HEK293 (cell line): ENCODE results near the gene ASTN2.

Source experiments
- CTCF ChIA-PET: fragments of 350-600 bp; formaldehyde crosslinking; extraction: SDS; loops from one replicate; lab custom pipeline; 2021; ENCODE audit warnings: antibody characterized with exemption; lab: Yijun Ruan, JAX
- POLR2A ChIA-PET: fragments of 300-600 bp; formaldehyde crosslinking; extraction: SDS; loops from one replicate; lab custom pipeline; 2020; ENCODE audit warnings: antibody characterized with exemption, inconsistent platforms; lab: Yijun Ruan, JAX
- H3K27ac ChIP-seq: fragments of 200-500 bp; sonication (Bioruptor generic); 2 replicates; pipeline ENCODE4 v1.5.1; 2014; ENCODE audit warnings: low read depth, low read length, control low read depth, inconsistent platforms; ENCODE audit errors: extremely low read depth
- H3K36me3 ChIP-seq, 2 experiments: fragments of 200-500 bp in 1 of 2; sonication (Bioruptor generic) in 1 of 2; 1 replicate in 1 of 2; 2 replicates in 1 of 2; pipeline ENCODE4 v1.5.1; 2014 to 2017; ENCODE audit warnings: inconsistent platforms in 2 of 2, low read length in 2 of 2; ENCODE audit not compliant: control insufficient read depth in 2 of 2, insufficient read depth in 1 of 2
- H3K4me1 ChIP-seq: fragments of 200-500 bp; sonication (Bioruptor generic); 2 replicates; pipeline ENCODE4 v1.5.1; 2014; ENCODE audit warnings: mild to moderate bottlenecking, low read length, inconsistent platforms; ENCODE audit not compliant: control insufficient read depth, insufficient read depth
- H3K4me3 ChIP-seq: 2 replicates; pipeline ENCODE4 v1.5.1; 2011; ENCODE audit warnings: low read depth, mild to moderate bottlenecking, control low read depth, low read length, moderate library complexity
- H3K9me3 ChIP-seq: fragments of 200-500 bp; sonication (Bioruptor generic); 2 replicates; pipeline ENCODE4 v1.5.1; 2014; ENCODE audit warnings: low read depth, low read length, inconsistent platforms; ENCODE audit not compliant: control insufficient read depth, insufficient read depth
- BCL11A ChIP-seq: fragments of 450-650 bp; formaldehyde crosslinking; IDR thresholded peaks from 2 replicates; pipeline ENCODE4 v1.5.1; 2016; ENCODE audit warnings: low read depth, missing biosample characterization, missing genetic modification characterization
- EGR2 ChIP-seq: fragments of 450-650 bp; formaldehyde crosslinking; IDR thresholded peaks from 2 replicates; pipeline ENCODE4 v1.5.1; 2016; ENCODE audit warnings: low read depth, missing biosample characterization, missing genetic modification characterization
- SCRT1 ChIP-seq: fragments of 450-650 bp; formaldehyde crosslinking; IDR thresholded peaks from 2 replicates; pipeline ENCODE4 v1.5.1; 2016; ENCODE audit warnings: missing biosample characterization, missing genetic modification characterization, borderline replicate concordance
- SCRT2 ChIP-seq: fragments of 450-650 bp; formaldehyde crosslinking; IDR thresholded peaks from 2 replicates; pipeline ENCODE4 v1.5.1; 2016; ENCODE audit warnings: missing biosample characterization, missing genetic modification characterization
- ZBTB1 ChIP-seq: fragments of 450-650 bp; formaldehyde crosslinking; IDR thresholded peaks from 2 replicates; pipeline ENCODE4 v1.5.1; 2016; ENCODE audit warnings: missing biosample characterization, missing genetic modification characterization
- ZBTB17 ChIP-seq: fragments of 450-650 bp; formaldehyde crosslinking; IDR thresholded peaks from 2 replicates; pipeline ENCODE4 v1.5.1; 2016; ENCODE audit warnings: missing biosample characterization, missing genetic modification characterization
- ZBTB21 ChIP-seq: fragments of 450-650 bp; formaldehyde crosslinking; IDR thresholded peaks from 2 replicates; pipeline ENCODE4 v1.5.1; 2017; ENCODE audit warnings: missing biosample characterization, missing genetic modification characterization
- ZBTB44 ChIP-seq: fragments of 450-650 bp; IDR thresholded peaks from 2 replicates; pipeline ENCODE4 v1.5.1; 2018; ENCODE audit warnings: missing biosample characterization, mild to moderate bottlenecking, missing genetic modification characterization
- ZFP3 ChIP-seq: fragments of 450-650 bp; formaldehyde crosslinking; IDR thresholded peaks from 2 replicates; pipeline ENCODE4 v1.5.1; 2016; ENCODE audit warnings: low read depth, missing biosample characterization, missing genetic modification characterization
- ZNF239 ChIP-seq: fragments of 450-650 bp; formaldehyde crosslinking; IDR thresholded peaks from 2 replicates; pipeline ENCODE4 v1.5.1; 2016; ENCODE audit warnings: missing biosample characterization, missing genetic modification characterization
- ZNF292 ChIP-seq: fragments of 450-650 bp; formaldehyde crosslinking; IDR thresholded peaks from 2 replicates; pipeline ENCODE4 v1.5.1; 2016; ENCODE audit warnings: low read depth, missing biosample characterization, missing genetic modification characterization, borderline replicate concordance
- ZNF311 ChIP-seq: fragments of 450-650 bp; formaldehyde crosslinking; IDR thresholded peaks from 2 replicates; pipeline ENCODE4 v1.5.1; 2017; ENCODE audit warnings: missing biosample characterization, missing genetic modification characterization, borderline replicate concordance
- ZNF37A ChIP-seq: fragments of 450-650 bp; IDR thresholded peaks from 2 replicates; pipeline ENCODE4 v1.5.1; 2018; ENCODE audit warnings: missing biosample characterization, missing genetic modification characterization
- ZNF404 ChIP-seq: fragments of 450-650 bp; formaldehyde crosslinking; IDR thresholded peaks from 2 replicates; pipeline ENCODE4 v1.5.1; 2017; ENCODE audit warnings: missing biosample characterization, missing genetic modification characterization
- ZNF426 ChIP-seq: fragments of 450-650 bp; formaldehyde crosslinking; IDR thresholded peaks from 2 replicates; pipeline ENCODE4 v1.5.1; 2017; ENCODE audit warnings: missing biosample characterization, missing genetic modification characterization, mild to moderate bottlenecking, inconsistent platforms, moderate library complexity
- ZNF626 ChIP-seq: fragments of 450-650 bp; sonication (Bioruptor Pico); formaldehyde crosslinking; IDR thresholded peaks from 2 replicates; pipeline ENCODE4 v1.5.1; 2018; ENCODE audit warnings: missing biosample characterization, missing genetic modification characterization, inconsistent platforms
- ZNF645 ChIP-seq: fragments of 450-650 bp; formaldehyde crosslinking; IDR thresholded peaks from 2 replicates; pipeline ENCODE4; 2016; ENCODE audit warnings: missing biosample characterization, missing genetic modification characterization
- ZNF654 ChIP-seq: fragments of 450-650 bp; formaldehyde crosslinking; IDR thresholded peaks from 2 replicates; pipeline ENCODE4 v1.5.1; 2016; ENCODE audit warnings: low read depth, missing biosample characterization, missing genetic modification characterization
- ZNF747 ChIP-seq: fragments of 450-650 bp; formaldehyde crosslinking; IDR thresholded peaks from 2 replicates; pipeline ENCODE4 v1.5.1; 2016; ENCODE audit warnings: missing biosample characterization, missing genetic modification characterization
- ZSCAN23 ChIP-seq: fragments of 450-650 bp; formaldehyde crosslinking; IDR thresholded peaks from 2 replicates; pipeline ENCODE4 v1.5.1; 2016; ENCODE audit warnings: missing biosample characterization, missing genetic modification characterization
- TF ChIP-seq, protein P1 (sequence below): fragments of 450-650 bp; formaldehyde crosslinking; IDR thresholded peaks from 2 replicates; pipeline ENCODE4 v1.5.1; 2016; ENCODE audit warnings: missing biosample characterization, missing genetic modification characterization, low read depth
- TF ChIP-seq, protein P2 (sequence below): fragments of 450-650 bp; formaldehyde crosslinking; IDR thresholded peaks from 2 replicates; pipeline ENCODE4 v1.5.1; 2016; ENCODE audit warnings: missing biosample characterization, missing genetic modification characterization
- TF ChIP-seq, protein P3 (sequence below): fragments of 450-650 bp; formaldehyde crosslinking; IDR thresholded peaks from 2 replicates; pipeline ENCODE4 v1.5.1; 2017; ENCODE audit warnings: missing biosample characterization, missing genetic modification characterization
- TF ChIP-seq, protein P4 (sequence below): fragments of 450-650 bp; formaldehyde crosslinking; IDR thresholded peaks from 2 replicates; pipeline ENCODE4 v1.5.0; 2017; ENCODE audit warnings: missing biosample characterization, missing genetic modification characterization, borderline replicate concordance

ASTN2 gene

GRCh38 chr9:116939614-116940013 is 475.2 kb downstream of the ASTN2 start:
- POLR2A ChIA-PET, result no interaction called here
- TF ChIP-seq, protein P1, sequence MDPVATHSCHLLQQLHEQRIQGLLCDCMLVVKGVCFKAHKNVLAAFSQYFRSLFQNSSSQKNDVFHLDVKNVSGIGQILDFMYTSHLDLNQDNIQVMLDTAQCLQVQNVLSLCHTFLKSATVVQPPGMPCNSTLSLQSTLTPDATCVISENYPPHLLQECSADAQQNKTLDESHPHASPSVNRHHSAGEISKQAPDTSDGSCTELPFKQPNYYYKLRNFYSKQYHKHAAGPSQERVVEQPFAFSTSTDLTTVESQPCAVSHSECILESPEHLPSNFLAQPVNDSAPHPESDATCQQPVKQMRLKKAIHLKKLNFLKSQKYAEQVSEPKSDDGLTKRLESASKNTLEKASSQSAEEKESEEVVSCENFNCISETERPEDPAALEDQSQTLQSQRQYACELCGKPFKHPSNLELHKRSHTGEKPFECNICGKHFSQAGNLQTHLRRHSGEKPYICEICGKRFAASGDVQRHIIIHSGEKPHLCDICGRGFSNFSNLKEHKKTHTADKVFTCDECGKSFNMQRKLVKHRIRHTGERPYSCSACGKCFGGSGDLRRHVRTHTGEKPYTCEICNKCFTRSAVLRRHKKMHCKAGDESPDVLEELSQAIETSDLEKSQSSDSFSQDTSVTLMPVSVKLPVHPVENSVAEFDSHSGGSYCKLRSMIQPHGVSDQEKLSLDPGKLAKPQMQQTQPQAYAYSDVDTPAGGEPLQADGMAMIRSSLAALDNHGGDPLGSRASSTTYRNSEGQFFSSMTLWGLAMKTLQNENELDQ, result no peak
- no peak for TF ChIP-seq ZNF645 (tag by site-specific recombination)
- no peak for TF ChIP-seq SCRT1 (tag by site-specific recombination)
- no peak for TF ChIP-seq ZNF654 (tag by site-specific recombination)
- TF ChIP-seq ZNF404 (tag by site-specific recombination), result no peak
- TF ChIP-seq ZNF311, result no peak
- TF ChIP-seq ZNF747, result no peak
- H3K4me3 ChIP-seq, result no peak overlapping the region
- H3K4me1 ChIP-seq, result no peaks in the 10 kb centered on the region
- CTCF ChIA-PET, result interaction anchor here (0.8 to 1.0 kb wide), 2 partner anchors 79 to 202 kb away, joined by 3 to 8 read pairs; no protein-coding TSS in a partner anchor
- no peaks in the 10 kb centered on the region for H3K9me3 ChIP-seq
- no peak overlapping the region for H3K27ac ChIP-seq
- H3K36me3 ChIP-seq, result no peaks in the 10 kb centered on the region

GRCh38 chr9:116939161-116939560 is 475.7 kb downstream of the ASTN2 start:
- POLR2A ChIA-PET, result no interaction called here
- H3K4me1 ChIP-seq, result no peaks in the 10 kb centered on the region
- H3K9me3 ChIP-seq, result no peaks in the 10 kb centered on the region
- no peaks in the 10 kb centered on the region for H3K36me3 ChIP-seq
- H3K4me3 ChIP-seq, result no peak overlapping the region
- H3K27ac ChIP-seq, result no peak overlapping the region
- CTCF ChIA-PET, result interaction anchor here (0.8 to 1.0 kb wide), 2 partner anchors 79 to 202 kb away, joined by 3 to 8 read pairs; no protein-coding TSS in a partner anchor
- TF ChIP-seq ZNF426 (tag by site-specific recombination), result no peak
- no peak for TF ChIP-seq ZNF292 (tag by site-specific recombination)
- TF ChIP-seq, protein P2, sequence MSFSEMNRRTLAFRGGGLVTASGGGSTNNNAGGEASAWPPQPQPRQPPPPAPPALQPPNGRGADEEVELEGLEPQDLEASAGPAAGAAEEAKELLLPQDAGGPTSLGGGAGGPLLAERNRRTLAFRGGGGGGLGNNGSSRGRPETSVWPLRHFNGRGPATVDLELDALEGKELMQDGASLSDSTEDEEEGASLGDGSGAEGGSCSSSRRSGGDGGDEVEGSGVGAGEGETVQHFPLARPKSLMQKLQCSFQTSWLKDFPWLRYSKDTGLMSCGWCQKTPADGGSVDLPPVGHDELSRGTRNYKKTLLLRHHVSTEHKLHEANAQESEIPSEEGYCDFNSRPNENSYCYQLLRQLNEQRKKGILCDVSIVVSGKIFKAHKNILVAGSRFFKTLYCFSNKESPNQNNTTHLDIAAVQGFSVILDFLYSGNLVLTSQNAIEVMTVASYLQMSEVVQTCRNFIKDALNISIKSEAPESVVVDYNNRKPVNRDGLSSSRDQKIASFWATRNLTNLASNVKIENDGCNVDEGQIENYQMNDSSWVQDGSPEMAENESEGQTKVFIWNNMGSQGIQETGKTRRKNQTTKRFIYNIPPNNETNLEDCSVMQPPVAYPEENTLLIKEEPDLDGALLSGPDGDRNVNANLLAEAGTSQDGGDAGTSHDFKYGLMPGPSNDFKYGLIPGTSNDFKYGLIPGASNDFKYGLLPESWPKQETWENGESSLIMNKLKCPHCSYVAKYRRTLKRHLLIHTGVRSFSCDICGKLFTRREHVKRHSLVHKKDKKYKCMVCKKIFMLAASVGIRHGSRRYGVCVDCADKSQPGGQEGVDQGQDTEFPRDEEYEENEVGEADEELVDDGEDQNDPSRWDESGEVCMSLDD (tag by site-specific recombination), result no peak
- no peak for TF ChIP-seq ZNF239 (tag by site-specific recombination)
- TF ChIP-seq ZBTB44 (tag by site-specific recombination), result no peak
- TF ChIP-seq BCL11A, result no peak
- TF ChIP-seq ZBTB21 (tag by site-specific recombination), result no peak
- TF ChIP-seq ZNF626 (tag by site-specific recombination), result no peak
- no peak for TF ChIP-seq ZBTB1 (tag by site-specific recombination)
- TF ChIP-seq SCRT2, result no peak
- TF ChIP-seq ZFP3 (tag by site-specific recombination), result no peak
- no peak for TF ChIP-seq ZSCAN23
- TF ChIP-seq EGR2 (tag by site-specific recombination), result no peak
- TF ChIP-seq, protein P3, sequence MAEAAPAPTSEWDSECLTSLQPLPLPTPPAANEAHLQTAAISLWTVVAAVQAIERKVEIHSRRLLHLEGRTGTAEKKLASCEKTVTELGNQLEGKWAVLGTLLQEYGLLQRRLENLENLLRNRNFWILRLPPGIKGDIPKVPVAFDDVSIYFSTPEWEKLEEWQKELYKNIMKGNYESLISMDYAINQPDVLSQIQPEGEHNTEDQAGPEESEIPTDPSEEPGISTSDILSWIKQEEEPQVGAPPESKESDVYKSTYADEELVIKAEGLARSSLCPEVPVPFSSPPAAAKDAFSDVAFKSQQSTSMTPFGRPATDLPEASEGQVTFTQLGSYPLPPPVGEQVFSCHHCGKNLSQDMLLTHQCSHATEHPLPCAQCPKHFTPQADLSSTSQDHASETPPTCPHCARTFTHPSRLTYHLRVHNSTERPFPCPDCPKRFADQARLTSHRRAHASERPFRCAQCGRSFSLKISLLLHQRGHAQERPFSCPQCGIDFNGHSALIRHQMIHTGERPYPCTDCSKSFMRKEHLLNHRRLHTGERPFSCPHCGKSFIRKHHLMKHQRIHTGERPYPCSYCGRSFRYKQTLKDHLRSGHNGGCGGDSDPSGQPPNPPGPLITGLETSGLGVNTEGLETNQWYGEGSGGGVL, result no peak
- TF ChIP-seq ZBTB17 (tag by site-specific recombination), result no peak
- no peak for TF ChIP-seq ZNF37A (tag by site-specific recombination)
- TF ChIP-seq, protein P4, sequence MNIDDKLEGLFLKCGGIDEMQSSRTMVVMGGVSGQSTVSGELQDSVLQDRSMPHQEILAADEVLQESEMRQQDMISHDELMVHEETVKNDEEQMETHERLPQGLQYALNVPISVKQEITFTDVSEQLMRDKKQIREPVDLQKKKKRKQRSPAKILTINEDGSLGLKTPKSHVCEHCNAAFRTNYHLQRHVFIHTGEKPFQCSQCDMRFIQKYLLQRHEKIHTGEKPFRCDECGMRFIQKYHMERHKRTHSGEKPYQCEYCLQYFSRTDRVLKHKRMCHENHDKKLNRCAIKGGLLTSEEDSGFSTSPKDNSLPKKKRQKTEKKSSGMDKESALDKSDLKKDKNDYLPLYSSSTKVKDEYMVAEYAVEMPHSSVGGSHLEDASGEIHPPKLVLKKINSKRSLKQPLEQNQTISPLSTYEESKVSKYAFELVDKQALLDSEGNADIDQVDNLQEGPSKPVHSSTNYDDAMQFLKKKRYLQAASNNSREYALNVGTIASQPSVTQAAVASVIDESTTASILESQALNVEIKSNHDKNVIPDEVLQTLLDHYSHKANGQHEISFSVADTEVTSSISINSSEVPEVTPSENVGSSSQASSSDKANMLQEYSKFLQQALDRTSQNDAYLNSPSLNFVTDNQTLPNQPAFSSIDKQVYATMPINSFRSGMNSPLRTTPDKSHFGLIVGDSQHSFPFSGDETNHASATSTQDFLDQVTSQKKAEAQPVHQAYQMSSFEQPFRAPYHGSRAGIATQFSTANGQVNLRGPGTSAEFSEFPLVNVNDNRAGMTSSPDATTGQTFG (tag by site-specific recombination), result no peak
